Measurements from ENCODE around the gene DGLUCY.
"Not testable (repeated sequence)": the region's sequence is repeated elsewhere in the genome, so short reads cannot be mapped to it uniquely, and the experiment has no call there.

The DGLUCY gene

DNA sequence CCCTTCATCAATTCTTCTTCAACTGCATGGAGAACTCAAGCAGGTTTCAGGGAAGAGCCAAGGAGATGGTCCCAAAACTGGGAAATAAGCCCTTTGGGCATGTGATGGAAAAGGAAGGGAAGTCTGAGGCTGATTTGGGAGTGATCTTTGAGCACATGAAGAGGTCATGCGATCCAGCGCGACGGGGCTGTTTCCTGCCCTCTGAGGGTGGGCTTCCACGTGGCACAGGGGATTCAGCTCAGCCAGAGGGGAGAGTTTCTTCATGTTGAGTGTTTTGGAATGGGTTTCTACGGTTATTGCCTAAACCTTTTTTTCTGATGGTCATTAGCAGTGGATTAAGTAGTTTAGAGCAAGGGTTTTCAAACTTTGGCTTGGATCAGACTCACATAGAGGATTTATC is 100.4 kb downstream of the DGLUCY start:
- no peak for DNase-seq

- DNase-seq = no peak
Observed at GRCh38 chr14:91215381-91215780, 101.5 kb downstream of the DGLUCY start.

- no peak for DNase-seq
Observed at GRCh38 chr14:91216731-91217226, 102.9 kb downstream of the DGLUCY start.

DNA sequence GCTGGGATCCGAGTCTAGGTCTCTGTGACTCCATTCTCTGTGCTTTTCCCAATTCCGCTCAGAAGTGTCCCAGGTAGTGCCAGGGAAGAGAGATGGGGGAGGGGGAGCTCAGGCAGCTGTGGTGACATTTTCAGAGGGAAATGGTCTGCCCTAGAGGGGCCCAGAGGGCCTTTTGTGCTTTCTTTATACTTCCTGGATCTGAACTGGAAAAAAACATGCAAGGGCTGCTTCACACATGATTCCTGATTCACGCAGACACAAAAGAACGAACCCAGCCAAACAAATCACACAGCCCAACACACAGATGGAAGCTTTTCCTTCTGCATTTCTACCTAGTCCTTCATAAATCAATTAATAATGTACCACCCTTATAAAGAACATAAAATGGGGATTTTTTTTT is 104.1 kb downstream of the DGLUCY start:
- DNase-seq = no peak

DNA sequence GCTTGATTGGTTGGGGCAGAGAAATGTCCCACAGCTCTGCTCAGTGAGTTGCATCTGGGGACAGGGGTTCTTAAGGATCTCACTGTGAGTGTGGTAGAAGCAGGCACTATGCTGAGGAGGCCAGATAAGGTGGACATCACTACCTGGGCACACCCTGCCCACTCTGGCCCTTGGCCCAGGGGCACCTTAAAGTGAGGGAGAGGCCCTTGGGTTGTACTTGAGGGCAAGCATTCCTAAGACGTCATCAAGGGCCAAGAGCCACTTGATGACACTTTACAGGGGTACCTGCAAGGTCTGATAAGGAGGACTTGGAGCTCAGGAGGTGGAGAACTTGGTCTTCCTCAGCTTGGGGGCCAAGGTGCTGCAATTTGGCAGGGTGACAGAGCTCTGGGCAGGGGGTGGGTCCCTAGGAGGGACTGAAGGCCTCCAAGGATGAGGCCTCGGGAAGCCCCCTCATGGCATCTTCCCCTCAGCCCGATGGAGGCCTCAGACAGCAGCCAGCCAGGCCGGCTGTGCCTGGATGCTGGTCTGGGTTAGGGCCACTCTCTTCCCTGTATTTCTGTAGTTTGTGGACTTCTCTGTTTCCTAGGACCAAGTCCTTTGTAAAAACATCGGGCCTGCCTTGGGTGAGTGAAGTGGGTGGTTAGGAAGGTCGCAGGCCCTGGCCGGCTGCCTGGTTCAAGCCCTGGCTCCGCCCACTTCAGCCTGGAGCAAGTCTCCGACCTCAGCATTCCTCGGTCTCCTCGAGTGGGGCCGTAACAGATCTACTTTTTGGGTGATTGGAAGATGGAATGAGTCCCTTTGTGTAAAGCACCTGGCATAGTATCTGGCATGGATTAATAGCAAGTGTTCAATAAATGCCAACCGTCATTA is 105.9 kb downstream of the DGLUCY start:
- no peak for DNase-seq

- no peak for DNase-seq
Observed at GRCh38 chr14:91220581-91221000, 106.7 kb downstream of the DGLUCY start.

- DNase-seq = no peak
Observed at GRCh38 chr14:91221270-91221669, 107.4 kb downstream of the DGLUCY start.

DNA sequence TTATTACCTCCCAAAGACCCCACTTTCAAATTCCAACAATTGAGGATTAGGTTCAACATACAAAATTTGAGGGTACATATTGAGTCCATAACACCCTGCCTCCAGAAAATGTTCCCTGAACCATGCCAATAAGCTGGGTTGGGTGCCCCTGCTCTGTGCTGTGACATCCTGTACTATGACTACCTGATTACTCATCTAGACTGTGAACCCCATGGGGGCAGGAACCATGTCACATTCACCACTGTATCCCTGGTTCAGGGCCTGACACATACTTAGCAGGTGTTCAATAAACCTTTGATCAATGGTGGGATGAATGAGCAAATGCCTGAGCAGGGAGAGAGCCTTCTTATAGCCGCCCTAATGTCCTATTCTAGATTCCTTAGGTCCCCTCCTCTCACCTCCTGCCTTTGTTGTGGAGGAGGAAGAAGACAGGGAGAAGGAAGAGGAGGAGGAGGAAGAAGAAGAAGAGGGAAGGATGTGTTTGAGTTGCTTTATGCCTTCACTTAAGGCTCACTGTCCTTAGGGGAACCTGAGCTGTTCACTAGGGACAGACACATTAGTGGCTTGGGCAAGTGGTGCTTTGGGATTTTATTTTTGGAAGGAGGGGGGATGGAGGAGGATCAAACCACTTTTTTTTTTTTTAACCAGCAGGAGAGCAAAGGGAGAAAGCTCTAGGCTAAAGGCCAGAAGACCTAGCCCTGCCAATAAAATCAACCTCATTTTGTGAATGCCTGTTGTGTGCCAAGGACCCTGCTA is 109.3 kb downstream of the DGLUCY start:
- peak; percentile 21 for DNase-seq

GRCh38 chr14:91225025-91225424 is 111.2 kb downstream of the DGLUCY start:
- DNase-seq = no peak

DNA sequence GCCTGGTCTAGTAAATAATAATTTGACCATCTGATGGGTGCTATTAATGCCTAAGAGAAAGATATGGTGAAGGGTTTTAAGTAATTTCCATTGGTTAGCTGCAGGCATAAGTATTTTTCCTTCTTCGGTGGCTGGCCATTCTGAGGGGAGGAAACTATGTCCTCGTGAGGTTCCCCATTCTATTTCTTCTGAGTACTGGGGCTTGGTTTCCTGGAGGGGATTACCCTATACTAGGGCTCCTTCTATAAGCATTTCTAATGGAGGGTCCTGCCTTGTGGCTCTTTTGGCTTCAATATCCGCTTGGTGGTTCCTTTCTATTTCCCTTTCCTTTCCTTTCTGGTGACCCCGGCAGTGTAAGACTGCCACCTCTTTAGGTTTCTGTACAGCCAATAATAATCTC is 112.5 kb downstream of the DGLUCY start:
- not testable (repeated sequence) for DNase-seq

GRCh38 chr14:91227183-91227628 is 113.3 kb downstream of the DGLUCY start:
- DNase-seq = peak; percentile 23

DNA sequence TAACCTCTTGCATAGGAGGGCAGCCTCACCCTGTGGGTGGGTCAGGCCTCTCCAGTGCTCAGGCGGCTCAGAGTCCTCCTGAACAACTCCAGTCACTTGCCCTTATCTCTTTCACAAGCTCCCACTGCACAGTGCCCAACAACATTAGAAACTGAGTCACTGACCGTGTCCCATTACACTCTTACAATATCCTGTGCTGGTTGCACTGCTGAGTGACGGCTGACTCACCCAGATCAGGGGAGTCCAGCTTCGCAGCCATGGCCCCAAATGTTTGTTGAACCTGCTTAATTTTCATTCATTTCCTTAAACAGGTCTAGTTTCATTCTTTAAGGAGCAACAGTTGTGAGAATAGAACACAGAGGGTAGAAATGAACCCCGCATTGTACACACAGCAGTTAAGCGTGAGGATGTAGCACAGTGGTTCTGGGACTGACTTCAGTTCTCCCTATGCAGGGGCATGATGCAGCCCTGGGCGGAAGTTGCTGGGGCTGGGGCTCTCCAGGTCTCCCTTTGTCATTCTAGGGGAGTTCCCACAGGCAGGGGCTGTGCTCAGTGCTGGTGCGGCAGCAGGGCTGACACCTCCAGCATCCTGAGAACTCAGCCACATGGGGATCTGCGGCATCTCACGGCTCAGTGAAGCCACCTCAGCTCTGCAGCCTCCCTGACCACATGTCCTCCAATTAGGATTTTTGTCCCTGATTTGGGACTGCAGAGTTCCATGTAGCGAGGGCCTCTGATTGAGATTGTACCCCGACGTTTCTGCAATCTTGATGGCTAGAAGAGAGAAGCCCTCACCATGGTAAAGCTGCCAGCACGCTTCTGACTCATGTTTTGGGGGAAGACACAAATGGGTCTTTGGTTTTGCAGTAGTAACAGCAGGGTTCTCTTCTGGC is 114.5 kb downstream of the DGLUCY start:
- DNase-seq = peak; percentile 87

GRCh38 chr14:91229005-91229382 is 115.1 kb downstream of the DGLUCY start:
- no peak for DNase-seq

GRCh38 chr14:91229743-91230200 is 115.9 kb downstream of the DGLUCY start:
- peak; percentile 70 for DNase-seq

- no peak for DNase-seq
Observed at GRCh38 chr14:91230397-91231035, 116.6 kb downstream of the DGLUCY start.

DNA sequence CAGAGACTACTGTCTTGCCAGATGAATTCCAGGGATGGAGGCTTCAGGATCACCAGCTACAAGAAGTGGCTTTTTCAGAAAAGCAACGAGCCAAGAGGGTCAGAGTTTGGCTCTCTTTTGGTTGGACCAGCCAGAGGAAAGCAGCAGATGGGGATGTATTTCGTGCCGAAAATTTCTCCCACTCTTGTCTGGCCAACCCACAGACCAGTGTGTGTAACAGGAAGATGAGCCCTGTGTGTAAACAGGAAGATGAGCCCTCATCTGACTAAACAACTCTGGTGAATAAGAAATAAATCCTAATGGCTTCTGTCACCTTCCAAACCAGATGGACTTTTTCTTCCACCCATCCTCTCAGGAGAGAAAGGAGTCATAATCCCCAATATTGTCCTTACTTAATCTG is 117.6 kb downstream of the DGLUCY start:
- DNase-seq = no peak

- no peak for DNase-seq
Observed at GRCh38 chr14:91232052-91232451, 118.2 kb downstream of the DGLUCY start.

DNA sequence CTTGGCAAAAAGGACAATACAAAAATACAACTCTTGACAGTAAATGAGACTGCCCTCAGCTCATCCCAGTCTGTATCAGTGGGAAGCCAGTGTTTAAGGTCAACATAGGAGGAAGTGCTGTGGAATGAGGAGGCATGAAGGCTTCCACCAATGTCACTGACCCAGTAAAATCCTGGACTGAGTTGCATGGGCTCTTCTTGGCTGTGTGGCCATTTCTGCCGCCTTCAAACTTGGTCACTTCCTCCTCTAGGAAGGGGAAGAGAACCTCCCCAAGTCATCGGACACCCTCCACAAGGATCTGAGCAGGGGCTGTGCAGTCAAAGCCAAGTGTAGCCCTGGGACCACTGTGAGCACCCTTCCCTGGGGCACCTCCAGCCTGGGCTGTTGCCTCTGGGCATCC is 118.7 kb downstream of the DGLUCY start:
- no peak for DNase-seq

DNA sequence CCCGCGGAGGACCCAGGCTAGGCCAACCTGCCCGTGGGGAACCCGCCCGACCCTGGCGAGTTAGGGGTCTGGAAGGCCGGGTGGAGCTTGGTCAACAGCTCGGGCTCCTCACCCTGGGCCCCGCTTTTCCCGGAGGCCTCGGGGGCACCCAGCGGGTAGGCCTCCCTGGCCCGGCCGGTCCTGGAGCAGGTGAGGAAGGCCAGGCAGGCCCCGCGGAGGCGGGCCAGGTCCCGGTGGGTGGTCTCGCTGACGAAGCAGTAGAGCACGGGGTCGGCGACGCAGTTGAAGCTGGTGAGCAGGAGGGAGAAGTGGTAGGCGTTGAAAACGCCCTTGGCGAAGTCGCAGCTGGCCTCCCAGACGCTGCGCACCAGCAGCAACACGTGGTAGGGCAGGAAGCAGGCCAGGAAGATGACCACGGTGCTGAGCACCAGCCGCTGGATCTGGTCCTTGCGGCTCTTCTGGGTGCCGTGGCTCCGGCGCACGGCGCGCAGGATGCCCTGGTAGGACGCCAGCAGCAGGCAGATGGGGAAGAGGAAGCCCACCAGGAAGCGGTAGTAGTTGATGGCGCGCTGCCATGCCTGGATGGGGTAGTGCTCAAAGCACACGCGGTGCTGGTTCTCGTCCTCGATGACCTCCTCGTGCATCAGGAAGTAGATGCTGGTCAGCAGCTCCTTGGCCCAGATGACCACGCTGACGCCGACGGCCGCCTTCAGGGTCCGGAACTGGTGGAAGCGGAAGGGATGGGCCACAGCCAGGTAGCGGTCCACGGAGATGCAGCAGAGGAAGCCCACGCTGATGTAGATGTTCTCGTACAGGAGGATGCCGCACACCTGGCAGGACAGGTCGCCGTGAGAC is 120.3 kb downstream of the DGLUCY start:
- DNase-seq = no peak

- no peak for DNase-seq
Observed at GRCh38 chr14:91234791-91235114, 120.9 kb downstream of the DGLUCY start.

DNA sequence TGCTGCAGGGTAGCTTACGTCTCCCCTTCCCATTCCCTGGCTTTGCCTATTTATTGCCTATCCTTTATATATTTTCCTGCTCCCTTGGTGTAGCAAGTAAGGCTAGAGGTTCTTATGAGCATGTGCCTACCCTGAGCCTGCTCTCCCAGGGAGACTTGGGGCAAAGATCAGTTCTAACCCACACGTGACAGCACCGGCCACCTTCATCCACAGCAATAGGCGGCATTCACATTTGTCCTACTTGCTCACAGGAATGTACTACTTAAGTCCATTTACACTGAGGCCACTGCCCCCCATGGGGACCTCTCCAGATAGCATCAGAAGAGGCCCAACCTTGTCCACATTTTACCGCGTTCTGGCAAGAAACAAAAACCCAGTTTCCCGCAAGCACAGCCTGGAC is 122.0 kb downstream of the DGLUCY start:
- DNase-seq = no peak

Data from stimulated activated naive CD4-positive, alpha-beta T cell treated with Interleukin-2 at 50 U/mL for 16 hours (primary cell).